HG03139 (cell line): ENCODE data around the gene NPLOC4.
"Not testable (repeated sequence)": the region's sequence is repeated elsewhere in the genome, so short reads cannot be mapped to it uniquely, and the experiment has no call there.

Experiments
- ATAC-seq: cut with Tn5 transposase; IDR thresholded peaks from one replicate; pipeline ENCODE4 v1.9.1; 2021; ENCODE audit not compliant: unreplicated experiment

Gene NPLOC4

GRCh38 chr17:81636505-81637288, at the start of gene NPLOC4, which contains the start of gene TSPAN10:
TSS of gene NPLOC4 (minus strand) at chr17:81637112. CDS start at chr17:81636930, 182 bp downstream.
TSS of gene TSPAN10 (plus strand) at chr17:81637196. CDS start at chr17:81642413, 5,217 bp downstream.
- ATAC-seq: peak; percentile 71

- no peak for ATAC-seq
Observed at GRCh38 chr17:81686614-81687013, 49.7 kb upstream of the NPLOC4 start.

- ATAC-seq: no peak
Observed at GRCh38 chr17:81685108-81685507, 48.2 kb upstream of the NPLOC4 start.

- ATAC-seq: no peak
Observed at GRCh38 chr17:81684442-81684911, 47.6 kb upstream of the NPLOC4 start.

GRCh38 chr17:81683584-81684441, 46.9 kb upstream of the NPLOC4 start, which contains the start of the genes ARL16 and HGS:
TSS of gene ARL16 (minus strand) at chr17:81683797. CDS start at chr17:81683753, 44 bp downstream.
TSS of gene HGS (plus strand) at chr17:81684011. CDS start at chr17:81684067, 56 bp downstream.
- ATAC-seq: peak; percentile 89

GRCh38 chr17:81683208-81683583, 46.3 kb upstream of the NPLOC4 start:
- ATAC-seq: peak; percentile 23

- no peak for ATAC-seq
Observed at GRCh38 chr17:81682565-81683207, 45.8 kb upstream of the NPLOC4 start.

- no peak for ATAC-seq
Observed at GRCh38 chr17:81681672-81682071, 44.8 kb upstream of the NPLOC4 start.

GRCh38 chr17:81680150-81680549, 43.2 kb upstream of the NPLOC4 start:
- ATAC-seq: no peak

GRCh38 chr17:81676906-81677305, 40.0 kb upstream of the NPLOC4 start:
- ATAC-seq: no peak

GRCh38 chr17:81675515-81676221, 38.8 kb upstream of the NPLOC4 start:
- not testable (repeated sequence) for ATAC-seq

- no peak for ATAC-seq
Observed at GRCh38 chr17:81673561-81674258, 36.8 kb upstream of the NPLOC4 start.

GRCh38 chr17:81672954-81673353, 36.0 kb upstream of the NPLOC4 start:
- ATAC-seq: no peak

GRCh38 chr17:81672504-81672903, 35.6 kb upstream of the NPLOC4 start:
- ATAC-seq: no peak

GRCh38 chr17:81667754-81668153, 30.8 kb upstream of the NPLOC4 start:
- ATAC-seq: no peak

GRCh38 chr17:81666342-81667191, 29.7 kb upstream of the NPLOC4 start, which contains the start of the genes CCDC137 and OXLD1:
TSS of gene CCDC137 (plus strand) at chr17:81666737. CDS start at chr17:81666767, 30 bp downstream.
TSS of gene OXLD1 (minus strand) at chr17:81666605. CDS start at chr17:81666577, 28 bp downstream.
- peak; percentile 95 for ATAC-seq

GRCh38 chr17:81666092-81666341, 29.1 kb upstream of the NPLOC4 start:
- ATAC-seq: peak; percentile 10

- no peak for ATAC-seq
Observed at GRCh38 chr17:81665205-81666091, 28.5 kb upstream of the NPLOC4 start.
